ENCODE results near the gene HILPDA. TPM values are rescaled to one million over a fixed set of nuclear protein-coding genes. Genes with fewer than 3 reads are reported as not detected.

Gene HILPDA
- total RNA-seq, 1 experiment from 2014 or later, result 17.4 TPM

Other genes with a start within 250 kb of the HILPDA start
- not detected in 2 replicates for gene LEP, start 214.6 kb upstream of the HILPDA start, total RNA-seq (2022)
- 49.3 and 49.9 TPM in 2 replicates for gene RBM28, start 112.0 kb upstream of the HILPDA start, total RNA-seq (2022)
- gene PRRT4, start 94.2 kb upstream of the HILPDA start, total RNA-seq (2022), result 0.15 TPM in 1 of 2 replicates, not detected in the other
- 57.1 and 57.3 TPM in 2 replicates for gene IMPDH1, start 45.9 kb upstream of the HILPDA start, total RNA-seq (2022)
- gene METTL2B, start 20.9 kb downstream of the HILPDA start, total RNA-seq (2022), result 29.7 and 30.0 TPM in 2 replicates
- gene GARIN1A, start 216.4 kb downstream of the HILPDA start, total RNA-seq (2022), result 7.3 and 8.5 TPM in 2 replicates

Data from Calu3 (cell line).